SU-DHL-6 (cell line): ENCODE data around the gene ATP5PD.

ENCODE experiments used
- CTCF ChIP-seq: fragments of 200-600 bp; sonication (generic); IDR thresholded peaks from one replicate; pipeline ENCODE4 v1.5.1; 2017; ENCODE audit warnings: antibody characterized with exemption, mild to moderate bottlenecking, low read length, moderate library complexity; ENCODE audit not compliant: insufficient read depth, poor library complexity, severe bottlenecking
- EZH2phosphoT487 ChIP-seq: fragments of 200-600 bp; sonication (generic), shearing (Covaris generic); conservative IDR thresholded peaks from 2 replicates; pipeline ENCODE4 v1.6.1; 2018; ENCODE audit warnings: mild to moderate bottlenecking, antibody characterized with exemption, low read length, moderate library complexity, mixed read lengths

DNA sequence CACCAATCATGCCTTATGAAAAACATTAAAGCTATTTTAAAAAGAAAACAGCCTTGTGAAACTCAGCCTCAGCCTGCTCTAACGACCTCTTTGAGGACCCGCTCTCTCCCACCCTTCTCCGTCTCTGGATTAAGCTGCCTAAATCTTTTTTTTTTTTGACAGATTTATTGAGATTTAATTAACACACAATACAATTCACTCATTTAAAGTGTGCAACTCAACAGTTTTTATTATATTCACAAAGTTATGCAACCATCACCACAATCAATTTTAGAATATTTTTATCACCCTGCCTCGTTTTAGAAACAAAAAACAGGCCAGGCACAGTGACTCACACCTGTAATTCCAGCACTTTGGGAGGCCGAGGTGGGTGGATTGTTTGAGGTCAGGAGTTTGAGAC is 50.9 kb downstream of the ATP5PD start:
- no peak for TF ChIP-seq CTCF
- TF ChIP-seq EZH2phosphoT487 = no peak
